GM19035 (cell line): ENCODE measurements around the gene TMEM87B.

ENCODE experiments used
- ATAC-seq: cut with Tn5 transposase; IDR thresholded peaks from one replicate; pipeline ENCODE4 v1.9.1; 2021; ENCODE audit not compliant: unreplicated experiment

Gene TMEM87B

GRCh38 chr2:112149194-112149593, 94.1 kb downstream of the TMEM87B start:
- no peak for ATAC-seq

- no peak for ATAC-seq
Observed at GRCh38 chr2:112149866-112150435, 94.9 kb downstream of the TMEM87B start.

- no peak for ATAC-seq
Observed at GRCh38 chr2:112150447-112150846, 95.4 kb downstream of the TMEM87B start.

GRCh38 chr2:112150851-112151250, 95.8 kb downstream of the TMEM87B start:
- ATAC-seq: no peak

GRCh38 chr2:112151271-112151670, 96.2 kb downstream of the TMEM87B start:
- no peak for ATAC-seq

GRCh38 chr2:112151701-112152440, 96.8 kb downstream of the TMEM87B start:
- no peak for ATAC-seq

- no peak for ATAC-seq
Observed at GRCh38 chr2:112152476-112153178, 97.6 kb downstream of the TMEM87B start.

- no peak for ATAC-seq
Observed at GRCh38 chr2:112153179-112153490, 98.1 kb downstream of the TMEM87B start.

- no peak for ATAC-seq
Observed at GRCh38 chr2:112153501-112153900, 98.4 kb downstream of the TMEM87B start.

- ATAC-seq: no peak
Observed at GRCh38 chr2:112154246-112155117, 99.4 kb downstream of the TMEM87B start.

GRCh38 chr2:112155331-112156151, 100.5 kb downstream of the TMEM87B start:
- no peak for ATAC-seq

- ATAC-seq: no peak
Observed at GRCh38 chr2:112156152-112156986, 101.3 kb downstream of the TMEM87B start.

- no peak for ATAC-seq
Observed at GRCh38 chr2:112157472-112157871, 102.4 kb downstream of the TMEM87B start.

GRCh38 chr2:112159454-112159921, 104.4 kb downstream of the TMEM87B start:
- ATAC-seq: no peak

GRCh38 chr2:112160283-112161250, 105.5 kb downstream of the TMEM87B start:
- no peak for ATAC-seq

GRCh38 chr2:112161431-112162145, 106.5 kb downstream of the TMEM87B start:
- ATAC-seq: no peak

- ATAC-seq: no peak
Observed at GRCh38 chr2:112162341-112162740, 107.3 kb downstream of the TMEM87B start.

GRCh38 chr2:112162956-112163355, 107.9 kb downstream of the TMEM87B start:
- no peak for ATAC-seq
